Testis (tissue), 3 donors: ENCODE measurements around the gene TP53INP2. TPM values are rescaled to one million over a fixed set of nuclear protein-coding genes. Genes with fewer than 3 reads are reported as not detected.
A peak's percentile ranks its signal among the peaks of the same experiment; 100 is the strongest.

Source experiments
- DNase-seq: peaks from one replicate; pipeline ENCODE4 v3.0.0-alpha.2; 2019
- H3K27ac ChIP-seq, 2 donors: fragments of 200-600 bp; sonication (generic); one replicate each; pipeline ENCODE4 v1.5.1; 2019
- H3K27me3 ChIP-seq: fragments of 200-600 bp; sonication (generic); one replicate; pipeline ENCODE4 v1.5.1; 2019
- H3K36me3 ChIP-seq: fragments of 200-600 bp; sonication (generic); one replicate; pipeline ENCODE4 v1.5.1; 2017; ENCODE audit warnings: low read depth; ENCODE audit errors: missing control alignments
- H3K4me1 ChIP-seq: fragments of 200-600 bp; sonication (generic); one replicate; pipeline ENCODE4 v1.5.1; 2019
- H3K4me3 ChIP-seq, 2 donors: fragments of 200-600 bp; sonication (generic); one replicate each; pipeline ENCODE4 v1.5.1; 2017 to 2019
- H3K9me3 ChIP-seq: fragments of 200-600 bp; sonication (generic); one replicate; pipeline ENCODE4 v1.5.1; 2017
- POLR2A ChIP-seq: fragments of 450-650 bp; IDR thresholded peaks from one replicate; pipeline ENCODE4 v1.6.1; 2017; ENCODE audit warnings: antibody characterized with exemption, mild to moderate bottlenecking, moderate library complexity
- WGBS, 2 donors: methylation state at CpG; one replicate each; pipeline ENCODE4 v1.1.5; 2018; 5-methylcytosine and 5-hydroxymethylcytosine counted together
- intact Hi-C: fragments of 100-400 bp; cut with DNase I; formaldehyde crosslinking; loops from one replicate; pipeline ENCODE4 v1.15.1; 2023; ENCODE audit warnings: low total_unique reads
- polyA plus RNA-seq: library from polyadenylated mRNA; stranded (reverse); fragments of 350-450 nt; fragmentation: Illumina TruSeq; extraction: RNeasy Lipid Tissue Mini Kit (QIAGEN cat#74804); gene quantifications from one replicate; pipeline ENCODE4 v1.2.3, GENCODE V29; 2014; ENCODE audit warnings: low read depth, low replicate concordance; ENCODE audit not compliant: insufficient read depth
- total RNA-seq, 2 donors: library from RNA; depleted of rRNA; stranded (reverse); fragments of >200 nt; gene quantifications; one replicate each; pipeline ENCODE4 v1.2.3, GENCODE V29; 2016
- TF ChIP-seq, protein P1 (sequence below), 3 experiments: fragments of 450-650 bp in 2 of 3; fragments of 200-600 bp in 1 of 3; sonication (generic) in 1 of 3; IDR thresholded peaks; one replicate each; pipeline ENCODE4 v1.5.1; 2016 to 2019; ENCODE audit warnings: antibody characterized with exemption in 3 of 3, mild to moderate bottlenecking in 2 of 3, moderate library complexity in 1 of 3

The TP53INP2 gene
- total and polyA plus RNA-seq, 3 donors from 2014 or later, result 35.3 to 59.9 (median 39.9) TPM

DNA sequence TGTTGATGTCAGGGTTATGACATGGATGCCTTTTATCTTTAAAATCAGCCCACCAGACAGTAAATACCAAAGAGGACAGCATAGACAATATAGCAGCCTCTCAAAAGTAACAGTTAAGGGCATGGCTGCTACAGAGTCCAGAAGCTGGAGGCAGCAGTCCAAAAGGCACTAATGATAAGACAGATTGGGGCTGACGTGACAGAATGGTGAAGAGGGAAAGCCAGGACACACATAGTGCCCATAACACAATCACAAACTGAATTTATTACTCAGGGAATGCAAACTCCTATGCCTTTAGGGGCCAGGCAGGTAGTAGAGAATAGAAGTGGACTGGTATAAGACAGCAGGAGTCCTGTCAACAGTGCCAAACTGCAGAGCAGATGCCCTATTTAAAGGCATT lies 40.7 kb downstream of the TP53INP2 start:
- Histone ChIP-seq H3K27ac (no peak overlapping the region), H3K4me3 (no peak overlapping the region), H3K36me3 (no peaks in the 10 kb centered on the region), H3K9me3 (no peaks in the 10 kb centered on the region), H3K4me1 (peaks cover 3% of the 10 kb centered on the region), H3K27me3 (no peaks in the 10 kb centered on the region)
- TF ChIP-seq, protein P1, sequence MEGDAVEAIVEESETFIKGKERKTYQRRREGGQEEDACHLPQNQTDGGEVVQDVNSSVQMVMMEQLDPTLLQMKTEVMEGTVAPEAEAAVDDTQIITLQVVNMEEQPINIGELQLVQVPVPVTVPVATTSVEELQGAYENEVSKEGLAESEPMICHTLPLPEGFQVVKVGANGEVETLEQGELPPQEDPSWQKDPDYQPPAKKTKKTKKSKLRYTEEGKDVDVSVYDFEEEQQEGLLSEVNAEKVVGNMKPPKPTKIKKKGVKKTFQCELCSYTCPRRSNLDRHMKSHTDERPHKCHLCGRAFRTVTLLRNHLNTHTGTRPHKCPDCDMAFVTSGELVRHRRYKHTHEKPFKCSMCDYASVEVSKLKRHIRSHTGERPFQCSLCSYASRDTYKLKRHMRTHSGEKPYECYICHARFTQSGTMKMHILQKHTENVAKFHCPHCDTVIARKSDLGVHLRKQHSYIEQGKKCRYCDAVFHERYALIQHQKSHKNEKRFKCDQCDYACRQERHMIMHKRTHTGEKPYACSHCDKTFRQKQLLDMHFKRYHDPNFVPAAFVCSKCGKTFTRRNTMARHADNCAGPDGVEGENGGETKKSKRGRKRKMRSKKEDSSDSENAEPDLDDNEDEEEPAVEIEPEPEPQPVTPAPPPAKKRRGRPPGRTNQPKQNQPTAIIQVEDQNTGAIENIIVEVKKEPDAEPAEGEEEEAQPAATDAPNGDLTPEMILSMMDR (IDR thresholded peaks at IDR 0.05), result no peak
- TF ChIP-seq POLR2A, result no peak
- intact Hi-C loops, result no loop called here
- 52 to 62% methylated on average over 1 of the region's 1 CpG for WGBS, 2 donors
- DNase-seq, result no peak

DNA sequence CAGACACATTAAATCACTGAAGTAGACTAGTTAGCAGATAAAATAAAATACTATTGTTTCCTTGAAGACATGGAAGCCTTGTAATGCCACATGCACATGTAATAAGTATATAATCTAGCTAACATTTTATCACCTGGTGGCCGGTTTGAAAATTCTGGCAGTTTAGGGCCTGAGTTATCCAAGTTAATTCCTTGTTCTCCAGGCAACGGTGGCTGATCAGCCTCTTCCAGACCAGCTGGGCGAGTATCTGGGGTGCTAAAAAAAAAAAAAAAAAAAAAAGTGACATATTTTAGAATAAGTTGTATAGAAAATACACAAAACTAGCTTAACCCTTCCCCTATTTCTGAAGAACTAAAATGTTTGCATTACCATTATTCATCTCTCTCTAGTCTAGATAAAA lies 42.5 kb downstream of the TP53INP2 start:
- Histone ChIP-seq H3K4me1 (peaks cover 3% of the 10 kb centered on the region), H3K4me3 (no peak overlapping the region), H3K36me3 (no peaks in the 10 kb centered on the region), H3K27me3 (no peaks in the 10 kb centered on the region), H3K9me3 (no peaks in the 10 kb centered on the region), H3K27ac (no peak overlapping the region)
- no peak for TF ChIP-seq POLR2A
- TF ChIP-seq, protein P1 (IDR thresholded peaks at IDR 0.05), result no peak
- WGBS, 2 donors, result 62 to 82% methylated on average over 3 of the region's 3 CpGs
- no peak for DNase-seq
- intact Hi-C loops, result no loop called here

DNA sequence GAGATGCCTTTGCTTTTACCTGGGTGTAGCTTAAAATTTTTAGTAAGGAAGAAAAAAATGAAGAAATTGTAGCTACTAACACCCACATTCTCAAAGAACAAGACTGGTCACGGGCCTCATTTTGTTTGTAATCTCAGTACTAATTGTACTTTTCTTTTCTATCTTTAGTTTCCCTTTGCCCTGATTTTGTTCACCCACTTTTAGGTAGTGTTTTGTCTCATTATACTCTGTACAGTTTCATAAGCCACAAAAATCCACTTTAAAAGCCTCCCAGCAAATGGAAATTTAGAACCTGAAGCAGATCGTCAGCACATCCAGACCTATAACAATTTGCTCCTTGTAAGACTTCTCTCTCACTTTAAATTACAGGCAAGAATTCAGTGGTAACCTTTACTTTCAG lies 43.3 kb downstream of the TP53INP2 start:
- DNase-seq, result no peak
- peaks cover 3% of the 10 kb centered on the region for H3K4me1 ChIP-seq
- no peaks in the 10 kb centered on the region for H3K9me3 ChIP-seq
- TF ChIP-seq, protein P1 (IDR thresholded peaks at IDR 0.05), result no peak
- no peak for TF ChIP-seq POLR2A
- no peaks in the 10 kb centered on the region for H3K36me3 ChIP-seq
- no peaks in the 10 kb centered on the region for H3K27me3 ChIP-seq
- H3K4me3 ChIP-seq, result no peak overlapping the region
- intact Hi-C loops, result no loop called here
- WGBS, 2 donors, result 55 to 58% methylated on average over 2 of the region's 2 CpGs
- H3K27ac ChIP-seq, result peak overlapping the region in 1 of 2 donors; percentile 54

DNA sequence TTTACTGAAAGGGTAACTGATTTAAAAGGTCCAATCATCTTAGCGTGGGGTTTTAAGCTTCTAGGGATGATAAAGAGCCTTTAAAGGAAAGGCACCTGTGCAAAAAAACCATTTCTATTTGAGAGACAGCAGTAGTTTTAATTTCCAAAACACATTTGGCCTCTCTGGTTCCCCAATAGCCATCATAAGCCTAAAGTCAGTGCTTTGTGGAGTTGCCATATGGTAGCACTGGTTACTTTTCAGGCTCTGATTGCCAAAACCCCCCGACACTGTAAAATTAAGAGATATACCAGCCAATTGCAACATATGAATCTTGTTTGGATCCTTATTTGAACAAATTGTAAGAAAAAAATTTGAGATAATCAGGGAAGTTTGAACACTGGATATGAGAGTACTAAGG lies 44.6 kb downstream of the TP53INP2 start:
- H3K36me3 ChIP-seq, result no peaks in the 10 kb centered on the region

DNA sequence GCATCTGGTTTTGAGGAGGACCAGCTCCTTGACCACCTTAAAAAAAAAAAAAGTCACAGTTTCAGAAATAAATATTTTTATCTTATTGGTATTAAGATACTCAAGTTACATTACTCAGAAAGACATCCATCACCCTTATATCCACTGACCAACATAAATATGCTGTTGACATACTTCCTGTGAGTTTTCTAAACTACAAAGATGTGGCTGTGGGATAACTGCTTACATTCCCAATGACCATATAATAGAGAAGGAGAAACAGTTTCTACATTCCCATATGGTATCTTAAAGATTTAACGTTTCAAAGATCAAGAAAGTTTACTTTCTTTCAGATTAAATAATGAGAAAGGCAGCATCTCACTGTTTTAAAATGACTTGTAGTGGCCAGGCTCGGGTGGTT lies 46.3 kb downstream of the TP53INP2 start:
- TF ChIP-seq POLR2A, result no peak
- TF ChIP-seq, protein P1 (IDR thresholded peaks at IDR 0.05), result no peak
- DNase-seq, result no peak
- Histone ChIP-seq H3K4me1 (peaks cover 3% of the 10 kb centered on the region), H3K27me3 (no peaks in the 10 kb centered on the region), H3K9me3 (no peaks in the 10 kb centered on the region), H3K4me3 (no peak overlapping the region), H3K27ac (no peak overlapping the region), H3K36me3 (no peaks in the 10 kb centered on the region)
- 44 to 68% methylated on average over 2 of the region's 2 CpGs for WGBS, 2 donors
- intact Hi-C loops, result no loop called here

More for the DNA sequence above, 44.6 kb downstream of the TP53INP2 start:
- H3K27me3 ChIP-seq, result no peaks in the 10 kb centered on the region
- no peak for TF ChIP-seq POLR2A
- TF ChIP-seq, protein P1 (IDR thresholded peaks at IDR 0.05), result no peak
- H3K4me1 ChIP-seq, result peaks cover 3% of the 10 kb centered on the region
- no peaks in the 10 kb centered on the region for H3K9me3 ChIP-seq
- DNase-seq, result no peak
- 75 to 89% methylated on average over 2 of the region's 2 CpGs for WGBS, 2 donors
- intact Hi-C loops, result no loop called here
- H3K27ac ChIP-seq, result no peak overlapping the region
- no peak overlapping the region for H3K4me3 ChIP-seq
